SK-N-MC (cell line): ENCODE measurements around the gene SIN3B.

ENCODE experiments used
- EZH2 ChIP-seq: fragments of 200-600 bp; sonication (generic); IDR thresholded peaks from one replicate; pipeline ENCODE4 v1.6.1; 2017; ENCODE audit warnings: antibody characterized with exemption
- FOXP2 ChIP-seq: optimal IDR thresholded peaks from 2 replicates; pipeline ENCODE3; 2011; ENCODE audit warnings: mild to moderate bottlenecking, moderate library complexity; ENCODE audit not compliant: insufficient read depth; ENCODE audit errors: extremely low read length, control extremely low read depth
- POLR2AphosphoS5 ChIP-seq: IDR thresholded peaks from 2 replicates; pipeline ENCODE4 v1.6.1; 2012; ENCODE audit warnings: mild to moderate bottlenecking, low read depth, low read length, borderline replicate concordance

DNA sequence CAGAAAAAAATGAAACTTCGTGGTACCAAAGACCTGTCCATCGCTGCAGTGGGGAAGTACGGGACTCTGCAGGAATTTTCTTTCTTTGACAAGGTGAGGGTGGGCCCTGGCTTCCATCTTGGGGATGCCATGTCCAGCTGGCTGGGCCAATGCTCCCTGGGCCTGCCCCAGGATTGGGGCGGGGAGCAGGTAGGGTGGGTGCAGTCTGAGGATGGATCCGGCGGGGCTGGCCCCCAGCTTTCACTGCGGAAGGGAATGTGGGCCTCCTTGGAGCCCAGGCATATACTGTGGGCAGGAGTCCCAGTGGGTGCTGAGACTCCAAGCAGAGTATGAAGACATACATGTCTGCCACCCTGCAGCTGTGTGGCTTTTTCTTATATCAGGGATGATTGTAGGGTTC lies 23.9 kb downstream of the SIN3B start:
- TF ChIP-seq EZH2 (no peak), POLR2AphosphoS5 (no peak), FOXP2 (no peak)
